ENCODE data around the gene ITGA4.
"Not testable (repeated sequence)": the region's sequence is repeated elsewhere in the genome, so short reads cannot be mapped to it uniquely, and the experiment has no call there.

ITGA4 gene

DNA sequence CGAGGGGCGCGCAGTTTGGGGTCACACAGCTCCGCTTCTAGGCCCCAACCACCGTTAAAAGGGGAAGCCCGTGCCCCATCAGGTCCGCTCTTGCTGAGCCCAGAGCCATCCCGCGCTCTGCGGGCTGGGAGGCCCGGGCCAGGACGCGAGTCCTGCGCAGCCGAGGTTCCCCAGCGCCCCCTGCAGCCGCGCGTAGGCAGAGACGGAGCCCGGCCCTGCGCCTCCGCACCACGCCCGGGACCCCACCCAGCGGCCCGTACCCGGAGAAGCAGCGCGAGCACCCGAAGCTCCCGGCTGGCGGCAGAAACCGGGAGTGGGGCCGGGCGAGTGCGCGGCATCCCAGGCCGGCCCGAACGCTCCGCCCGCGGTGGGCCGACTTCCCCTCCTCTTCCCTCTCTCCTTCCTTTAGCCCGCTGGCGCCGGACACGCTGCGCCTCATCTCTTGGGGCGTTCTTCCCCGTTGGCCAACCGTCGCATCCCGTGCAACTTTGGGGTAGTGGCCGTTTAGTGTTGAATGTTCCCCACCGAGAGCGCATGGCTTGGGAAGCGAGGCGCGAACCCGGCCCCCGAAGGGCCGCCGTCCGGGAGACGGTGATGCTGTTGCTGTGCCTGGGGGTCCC lies at the start of gene ITGA4:
ITGA4 (plus strand) TSS at position 266 of the 620 bp plus-strand sequence; CDS start at position 535, 269 bp downstream.
- peak; percentile 92 for DNase-seq (ENCODE audit: low spot score)

DNA sequence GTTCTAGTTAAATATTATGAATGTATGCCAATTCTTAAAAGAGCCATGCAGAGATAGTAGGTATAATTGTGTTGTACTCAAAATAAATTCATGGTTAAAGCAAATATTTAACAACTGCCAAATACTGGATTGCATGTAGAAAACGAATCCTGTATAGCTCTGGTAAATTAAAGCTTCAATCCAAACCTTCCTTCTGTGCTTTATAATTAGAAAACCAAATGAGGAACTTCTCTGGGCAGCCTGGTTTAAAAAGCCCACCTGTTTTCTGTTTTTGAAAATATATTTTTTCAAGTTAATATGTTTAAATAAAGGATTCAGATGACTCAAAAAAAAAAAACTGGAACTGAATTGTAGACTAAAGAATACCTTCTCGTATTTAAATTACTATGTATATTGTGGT lies 48.3 kb upstream of the ITGA4 start:
- no peak for DNase-seq (ENCODE audit: low spot score)

DNA sequence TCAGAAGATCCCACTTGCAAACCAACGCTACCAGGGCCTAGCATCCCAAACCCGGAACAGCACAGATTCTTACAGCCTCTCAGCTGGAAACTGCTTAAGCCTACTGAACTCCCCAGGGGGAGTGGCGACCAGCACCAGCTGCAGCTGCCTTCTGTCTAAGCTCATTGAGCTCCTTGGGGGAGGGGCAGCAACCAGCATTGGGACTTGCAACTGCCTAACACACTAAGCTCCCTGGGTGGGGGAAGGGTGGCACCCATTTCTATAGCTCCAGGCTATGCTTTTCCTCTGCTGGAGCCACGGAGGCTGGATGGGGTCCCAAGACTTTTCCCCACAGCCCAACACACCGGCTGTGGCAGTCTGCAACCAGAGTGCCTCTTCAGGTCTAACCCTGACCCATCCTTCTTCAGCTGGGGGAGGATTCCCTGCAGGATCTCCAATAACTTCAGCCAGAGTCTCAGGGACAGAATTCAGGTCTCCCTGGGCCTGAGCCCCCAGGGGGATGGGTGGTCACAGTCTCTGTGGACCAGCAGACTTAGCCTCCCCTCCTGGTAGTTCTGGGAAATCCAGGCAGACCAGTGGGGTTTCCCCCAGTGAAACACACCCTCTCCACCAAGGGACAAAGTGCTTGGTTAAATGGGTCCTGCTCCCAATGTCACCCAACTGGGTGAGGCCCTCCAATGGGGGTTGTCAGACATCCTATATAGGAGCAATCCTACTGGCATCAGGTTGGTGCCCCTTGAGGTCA lies 45.9 kb upstream of the ITGA4 start:
- no peak for DNase-seq (ENCODE audit: low spot score)

DNA sequence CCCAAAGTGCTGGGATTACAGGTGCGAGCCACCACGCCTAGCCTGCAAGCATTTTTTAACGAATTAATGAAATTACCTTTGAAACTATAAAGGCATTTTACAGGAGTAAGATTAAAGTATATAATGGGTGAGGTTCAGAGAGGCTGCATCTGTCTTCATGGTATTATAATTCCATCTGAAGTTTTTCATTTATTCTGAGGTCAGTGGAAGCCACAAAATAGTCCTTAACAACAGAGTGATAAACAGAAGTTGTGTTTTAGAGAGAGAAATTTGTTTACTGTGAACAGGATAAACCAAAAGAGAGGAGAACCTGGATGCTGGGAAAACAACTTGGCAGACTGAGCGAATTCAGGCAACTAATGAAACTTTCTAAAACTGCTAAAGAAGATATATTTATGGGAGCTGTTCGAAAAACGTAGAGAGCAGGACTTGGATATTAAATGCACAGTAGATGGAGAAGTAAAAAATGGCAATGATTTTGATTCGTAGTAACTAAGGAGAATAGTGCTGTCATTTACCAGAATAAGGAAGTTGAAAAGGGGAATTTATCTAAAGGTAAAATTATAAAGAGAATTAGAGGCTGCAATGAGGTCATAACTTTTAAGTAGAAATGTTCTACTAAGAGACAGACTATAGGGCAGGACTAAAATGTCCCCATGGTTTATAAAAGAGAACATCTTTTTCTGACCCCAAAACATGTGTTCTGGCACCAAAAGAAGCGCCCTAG lies 37.9 kb upstream of the ITGA4 start:
- DNase-seq (ENCODE audit: low spot score), result no peak

DNA sequence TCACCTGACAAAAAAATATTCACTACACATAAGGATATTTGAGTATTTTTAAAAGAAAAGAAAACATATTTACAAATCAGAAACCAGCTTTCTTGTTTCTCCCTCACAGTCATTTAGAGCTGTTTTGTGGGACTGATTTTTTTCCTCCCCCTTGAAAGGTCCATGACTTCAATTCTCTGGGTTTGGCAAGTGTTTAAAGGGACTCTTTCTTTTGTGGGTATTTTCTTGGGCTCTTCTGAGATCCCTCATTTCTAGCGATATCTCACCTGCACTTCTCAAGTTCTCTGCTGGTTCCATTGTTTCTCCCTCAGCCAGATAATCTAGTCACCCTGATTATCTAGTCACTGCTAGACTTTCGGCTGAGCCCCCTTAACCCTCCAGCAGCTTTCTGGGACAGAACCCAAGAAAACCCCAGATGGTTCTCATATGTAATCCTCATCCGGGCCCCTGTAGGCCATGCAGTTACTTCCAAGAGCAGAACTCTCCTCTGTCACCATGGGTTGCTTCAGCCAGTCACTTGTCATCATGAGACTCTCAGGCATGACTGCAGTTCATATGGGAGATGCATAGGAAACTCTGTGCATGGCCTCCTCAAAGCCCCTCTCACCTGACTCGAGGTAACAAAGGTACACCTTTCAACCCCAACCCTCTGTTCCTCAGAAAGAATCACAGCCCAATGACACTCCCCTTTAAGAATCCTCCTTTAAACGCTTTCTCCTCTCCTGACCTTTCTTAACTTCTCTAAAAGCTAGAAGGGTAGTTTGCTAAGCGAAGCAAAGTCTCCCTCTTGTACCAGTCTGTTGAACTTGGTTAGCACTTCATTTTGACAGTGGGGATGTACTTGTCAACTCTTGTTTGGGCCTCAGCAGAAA lies 36.7 kb upstream of the ITGA4 start:
- DNase-seq (ENCODE audit: low spot score), result no peak

DNA sequence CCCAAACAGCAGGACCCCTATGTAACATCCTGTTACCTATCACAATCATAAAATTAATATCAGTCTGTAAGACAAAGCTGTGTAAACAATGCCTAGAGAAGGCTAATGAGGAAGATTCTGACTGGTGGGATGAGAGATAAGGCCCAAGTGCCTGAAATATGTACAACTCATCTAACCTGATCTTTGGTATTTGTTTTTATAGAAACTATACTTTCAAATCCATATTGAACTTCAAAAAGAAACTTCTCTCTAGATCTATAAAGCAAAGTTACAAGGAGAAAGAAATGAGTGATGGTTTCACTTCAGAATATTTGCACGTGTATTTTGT lies 36.1 kb upstream of the ITGA4 start:
- DNase-seq (ENCODE audit: low spot score), result no peak

DNA sequence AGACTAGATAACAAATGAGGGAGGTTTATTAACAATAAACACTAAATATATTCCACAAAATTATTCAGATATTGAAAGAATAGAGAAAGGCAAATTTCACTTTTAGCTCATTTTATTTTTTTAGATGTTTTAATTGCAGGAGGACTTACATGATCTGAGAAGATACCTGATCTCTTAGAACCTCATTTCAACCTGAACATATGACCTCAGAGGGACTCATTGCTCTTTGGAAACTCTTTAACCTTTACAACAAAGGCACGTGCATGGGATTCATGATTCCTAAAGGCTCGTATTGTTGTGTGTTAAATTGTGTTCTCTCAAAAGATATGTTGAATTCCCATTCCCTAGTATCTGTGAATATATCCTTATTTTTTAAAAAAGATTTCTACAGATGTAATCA lies 35.7 kb upstream of the ITGA4 start:
- DNase-seq (ENCODE audit: low spot score), result no peak

DNA sequence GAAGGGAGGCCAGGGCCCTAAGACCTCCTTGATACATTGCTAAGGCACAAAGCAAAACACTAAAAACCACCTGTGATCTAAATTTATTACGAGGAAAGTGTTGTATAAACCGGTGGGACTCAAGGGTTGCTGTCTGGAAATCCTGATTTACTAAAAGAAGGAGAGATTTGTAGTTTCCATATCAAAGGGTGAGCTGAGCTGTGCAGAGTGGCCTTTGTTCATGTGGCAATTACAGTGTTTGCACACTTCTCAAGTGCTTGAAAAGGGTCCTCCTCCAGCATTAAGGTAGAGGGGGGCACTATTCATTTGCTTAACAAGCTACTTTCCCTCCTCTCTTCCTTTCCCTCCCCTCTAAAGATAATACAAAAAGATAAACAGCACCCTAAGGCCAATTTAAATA lies 30.5 kb upstream of the ITGA4 start:
- no peak for DNase-seq (ENCODE audit: low spot score)

DNA sequence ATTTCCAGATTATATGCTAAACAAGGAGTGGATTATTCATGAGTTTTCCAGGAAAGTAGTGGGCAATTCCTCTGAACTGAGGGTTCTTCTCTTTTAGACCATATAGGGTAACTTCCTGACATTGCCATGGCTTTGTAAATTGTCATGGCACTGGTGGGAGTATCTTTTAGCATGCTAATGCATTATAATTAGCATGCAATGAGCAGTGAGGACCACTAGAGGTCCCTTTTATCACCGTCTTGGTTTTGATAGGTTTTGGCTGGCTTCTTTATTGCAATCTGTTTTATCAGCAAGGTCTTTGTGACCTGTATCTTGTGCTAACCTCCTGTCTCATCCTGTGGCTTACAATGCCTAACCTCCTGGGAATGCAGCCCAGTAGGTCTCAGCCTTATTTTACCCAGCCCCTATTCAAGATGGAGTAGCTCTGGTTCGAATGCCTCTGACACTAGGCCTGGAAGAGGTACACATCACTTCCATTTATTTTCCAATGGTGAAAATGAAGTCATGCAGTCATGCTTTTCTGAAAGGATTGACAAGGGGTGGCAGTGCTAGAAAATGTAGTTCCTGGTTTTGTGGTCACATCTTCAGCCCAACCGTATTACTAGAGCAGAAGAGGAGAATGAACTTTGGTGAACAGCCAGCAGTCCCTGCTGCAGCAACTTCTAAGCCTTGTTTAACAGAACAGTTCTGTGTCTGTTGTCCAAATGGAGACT lies 26.6 kb upstream of the ITGA4 start:
- no peak for DNase-seq (ENCODE audit: low spot score)

DNA sequence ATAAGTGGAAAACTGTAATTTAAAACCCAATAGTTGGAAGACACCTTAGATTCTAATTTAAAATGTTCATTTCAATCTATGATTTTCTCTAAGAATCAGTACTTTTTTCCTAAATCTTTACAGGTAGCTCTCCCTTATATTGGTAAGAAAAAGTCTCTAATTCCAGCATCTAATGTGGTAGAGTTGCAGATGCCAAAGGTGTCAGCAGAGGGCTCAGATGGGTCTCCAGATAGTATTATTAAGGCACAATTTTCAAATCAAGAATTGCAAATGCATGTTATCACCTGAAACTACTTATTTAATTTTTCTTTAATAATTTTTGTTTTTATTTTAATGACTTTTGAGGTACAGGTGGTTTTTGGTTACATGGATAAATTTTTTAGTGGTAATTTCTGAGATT lies 25.5 kb upstream of the ITGA4 start:
- no peak for DNase-seq (ENCODE audit: low spot score)

DNA sequence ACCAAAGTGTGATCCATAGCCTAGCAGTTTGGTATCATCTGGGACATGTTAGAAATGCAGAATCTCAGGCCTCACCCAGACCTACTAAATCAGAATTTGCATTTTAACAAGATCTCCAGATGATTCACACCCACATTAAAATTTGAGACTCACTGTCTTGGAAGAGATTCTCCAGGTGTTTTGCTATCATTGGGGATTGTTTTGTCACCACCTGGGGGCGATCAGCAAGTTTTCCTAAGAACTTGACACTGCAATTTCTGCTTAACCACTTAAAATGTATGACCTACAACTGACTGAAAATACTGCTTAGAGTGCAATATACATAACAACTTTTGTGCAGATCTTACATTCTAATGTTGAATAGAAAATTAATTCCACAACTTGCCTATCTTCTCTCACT lies 18.9 kb upstream of the ITGA4 start:
- DNase-seq (ENCODE audit: low spot score), result no peak

DNA sequence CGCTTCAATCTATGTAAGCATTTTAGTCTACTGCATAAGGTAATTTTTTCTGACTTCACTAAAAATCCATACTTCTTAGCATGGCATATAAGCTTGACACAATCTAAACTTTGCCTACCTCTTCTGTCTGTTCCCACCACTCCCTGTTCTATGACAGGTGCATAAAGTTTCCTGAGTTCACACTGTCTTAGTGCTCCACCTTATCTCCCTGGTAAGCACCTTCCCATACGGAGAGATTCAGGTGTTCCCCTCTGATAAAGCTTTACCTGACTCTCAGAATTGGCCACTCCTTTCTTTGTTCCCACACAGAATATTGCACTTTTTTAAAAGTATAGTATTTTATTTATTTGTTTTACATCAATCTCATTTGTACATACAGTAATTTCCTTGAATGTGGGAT lies 16.8 kb upstream of the ITGA4 start:
- DNase-seq (ENCODE audit: low spot score), result no peak

DNA sequence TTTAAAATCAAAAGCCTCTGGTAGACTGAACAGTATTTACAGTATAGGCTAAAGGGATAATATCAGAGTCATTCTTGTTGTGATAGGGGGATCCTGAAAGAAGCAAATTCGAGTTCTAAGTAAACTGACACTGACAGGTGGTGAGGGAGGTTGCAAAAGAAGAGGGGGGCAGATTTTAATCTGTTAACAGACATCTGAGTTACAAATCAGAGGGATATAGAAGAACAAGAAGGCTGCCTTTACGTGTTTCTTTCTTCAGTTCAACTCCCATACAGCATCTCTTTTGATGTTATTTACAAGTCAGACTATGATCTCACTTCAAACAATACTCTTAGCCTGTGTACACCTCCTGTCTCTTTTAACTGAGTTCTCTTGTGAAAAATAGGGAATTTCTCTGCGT lies 16.3 kb upstream of the ITGA4 start:
- no peak for DNase-seq (ENCODE audit: low spot score)

DNA sequence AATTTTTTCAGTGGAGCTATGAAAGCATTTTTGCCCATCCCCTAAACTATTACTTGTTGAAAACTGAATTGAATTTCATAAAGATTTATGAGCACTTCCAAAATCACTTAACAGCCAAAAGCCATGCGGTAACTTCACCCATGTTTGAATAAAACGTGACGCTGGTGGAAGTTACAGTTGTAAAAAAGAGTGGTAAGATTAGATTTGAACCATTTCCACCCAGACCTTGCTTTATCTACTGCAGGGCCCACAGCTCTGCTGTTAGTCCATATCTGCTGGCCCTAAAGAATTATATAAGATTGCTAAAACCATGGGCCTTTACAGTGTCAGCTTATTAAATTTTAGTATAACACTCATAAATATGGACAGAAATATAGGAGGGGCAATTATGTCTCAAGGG lies 15.5 kb upstream of the ITGA4 start:
- DNase-seq (ENCODE audit: low spot score), result no peak

DNA sequence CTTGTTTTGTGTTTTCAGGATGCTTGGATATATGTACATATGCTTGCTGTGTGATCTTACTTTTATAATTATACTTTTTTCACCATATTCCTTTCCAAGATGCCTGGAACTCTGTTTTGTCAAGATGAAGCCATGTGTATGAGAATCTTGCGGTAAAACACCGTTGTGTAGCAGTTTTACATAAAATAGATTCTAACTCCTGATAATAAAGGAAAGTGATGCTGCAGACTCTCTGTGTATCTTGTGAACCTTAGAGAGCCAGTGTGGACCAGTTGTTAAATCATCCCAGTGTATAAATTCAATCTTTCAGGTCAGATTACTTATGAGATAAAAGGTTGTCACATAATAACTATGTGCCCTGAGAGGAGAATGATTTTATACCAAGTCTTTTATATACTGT lies 12.5 kb upstream of the ITGA4 start:
- no peak for DNase-seq (ENCODE audit: low spot score)

DNA sequence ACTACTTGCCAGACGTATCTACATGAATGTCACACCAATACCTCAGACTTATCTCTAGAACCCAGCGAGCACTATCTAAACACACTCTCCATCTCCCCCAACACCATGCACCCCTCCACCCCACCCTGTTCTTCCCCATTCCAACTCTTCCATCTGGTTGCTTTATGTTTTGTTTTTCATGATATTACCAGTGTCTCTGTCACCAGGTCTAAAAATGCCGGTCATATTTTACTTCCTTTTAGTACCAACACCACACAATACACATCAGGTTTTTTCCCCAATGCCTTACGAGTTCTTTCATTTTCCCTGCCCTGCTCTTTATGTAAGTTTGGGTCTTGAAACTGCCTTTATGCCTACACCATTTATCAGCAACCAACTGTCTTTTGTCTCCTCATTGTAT lies 10.2 kb upstream of the ITGA4 start:
- no peak for DNase-seq (ENCODE audit: low spot score)

DNA sequence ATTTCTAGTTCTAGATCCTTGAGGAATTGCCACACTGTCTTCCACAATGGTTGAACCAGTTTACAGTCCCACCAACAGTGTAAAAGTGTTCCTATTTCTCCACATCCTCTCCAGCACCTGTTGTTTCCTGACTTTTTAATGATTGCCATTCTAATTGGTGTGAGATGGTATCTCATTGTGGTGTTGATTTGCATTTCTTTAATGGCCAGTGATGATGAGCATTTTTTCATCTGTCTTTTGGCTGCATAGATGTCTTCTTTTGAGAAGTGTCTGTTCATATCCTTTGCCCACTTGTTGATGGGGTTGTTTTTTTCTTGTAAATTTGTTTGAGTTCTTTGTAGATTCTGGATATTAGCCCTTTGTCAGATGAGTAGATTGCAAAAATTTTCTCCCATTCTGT lies 7.9 kb upstream of the ITGA4 start:
- DNase-seq (ENCODE audit: low spot score), result not testable (repeated sequence)

DNA sequence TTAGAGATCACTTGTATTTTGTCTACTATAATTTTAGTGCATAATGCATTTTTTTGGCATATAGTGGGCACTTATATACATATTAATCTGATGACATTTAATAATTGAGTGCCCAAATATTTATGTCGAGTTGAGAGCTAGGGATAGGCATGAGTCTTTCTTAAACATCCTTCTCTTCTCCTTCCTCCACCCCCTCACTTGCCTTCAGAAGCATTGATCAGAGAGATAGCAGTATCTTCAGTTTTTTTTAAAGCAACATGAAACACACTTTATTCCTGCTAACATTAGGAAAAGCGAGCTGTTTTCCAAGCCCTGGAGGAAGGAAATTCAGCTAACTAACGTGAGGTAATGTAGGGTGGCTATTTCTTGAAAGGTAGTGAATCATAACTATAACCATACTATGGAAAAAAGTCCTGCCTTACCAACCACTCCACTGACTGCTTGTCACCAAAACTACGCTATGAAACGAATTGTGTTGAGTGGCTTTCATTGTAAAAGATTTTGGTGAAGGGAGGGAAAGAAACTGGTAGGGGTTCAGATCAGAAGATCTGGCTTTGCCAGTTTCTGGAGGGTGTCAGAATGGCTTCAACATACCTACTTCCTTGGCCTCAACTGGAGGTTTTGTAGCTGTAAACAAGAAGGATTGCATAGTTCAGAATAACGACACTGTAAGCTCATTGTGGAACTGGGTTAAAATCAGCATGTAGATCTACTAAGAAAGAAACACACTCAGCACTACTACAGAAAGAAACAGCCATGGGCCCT lies 2.3 kb upstream of the ITGA4 start:
- DNase-seq (ENCODE audit: low spot score), result no peak

DNA sequence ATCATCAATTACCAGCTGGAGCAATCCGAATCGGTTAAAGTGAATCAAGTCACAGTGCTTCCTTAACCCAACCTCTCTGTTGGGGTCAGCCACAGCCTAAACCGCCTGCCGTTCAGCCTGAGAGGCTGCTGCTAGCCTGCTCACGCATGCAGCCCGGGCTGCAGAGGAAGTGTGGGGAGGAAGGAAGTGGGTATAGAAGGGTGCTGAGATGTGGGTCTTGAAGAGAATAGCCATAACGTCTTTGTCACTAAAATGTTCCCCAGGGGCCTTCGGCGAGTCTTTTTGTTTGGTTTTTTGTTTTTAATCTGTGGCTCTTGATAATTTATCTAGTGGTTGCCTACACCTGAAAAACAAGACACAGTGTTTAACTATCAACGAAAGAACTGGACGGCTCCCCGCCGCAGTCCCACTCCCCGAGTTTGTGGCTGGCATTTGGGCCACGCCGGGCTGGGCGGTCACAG lies 496 bp upstream of the ITGA4 start:
- DNase-seq (ENCODE audit: low spot score), result peak; percentile 21

DNA sequence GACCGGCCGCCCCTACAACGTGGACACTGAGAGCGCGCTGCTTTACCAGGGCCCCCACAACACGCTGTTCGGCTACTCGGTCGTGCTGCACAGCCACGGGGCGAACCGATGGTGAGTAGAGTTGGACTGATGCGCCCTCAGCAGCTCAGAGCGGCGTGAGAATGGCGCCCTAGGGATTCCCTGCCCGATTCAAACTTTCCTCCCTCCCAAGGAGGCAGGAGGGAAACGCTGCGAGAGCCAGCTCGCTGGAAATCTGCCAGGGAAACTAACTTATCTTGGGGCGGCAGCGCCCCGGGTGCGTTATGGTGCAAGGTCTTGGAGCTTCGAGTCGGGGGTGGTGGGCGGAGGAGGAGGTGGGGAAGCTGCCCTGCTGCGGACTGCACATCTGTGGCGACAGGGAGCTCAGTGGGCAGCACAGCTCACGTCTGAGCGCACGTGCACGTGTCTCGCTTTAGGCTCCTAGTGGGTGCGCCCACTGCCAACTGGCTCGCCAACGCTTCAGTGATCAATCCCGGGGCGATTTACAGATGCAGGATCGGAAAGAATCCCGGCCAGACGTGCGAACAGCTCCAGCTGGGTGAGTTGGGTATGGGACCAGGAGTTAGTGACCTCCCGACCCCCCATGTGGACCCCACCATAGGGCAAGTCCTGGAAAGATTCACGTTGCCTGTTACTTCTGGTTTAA lies 697 bp downstream of the ITGA4 start:
- DNase-seq (ENCODE audit: low spot score), result peak; percentile 58

All from GM03348 (cell line).